NCI-H1092 treated with DMSO at 0.1 percent for 48 hours (cell line): ENCODE measurements around the gene CNNM4.

Source experiments
- DNase-seq: peaks from one replicate; lab custom pipeline; 2025; lab: John Stamatoyannopoulos, UW

CNNM4 gene

GRCh38 chr2:96832754-96833507 lies 72.2 kb downstream of the CNNM4 start:
- DNase-seq, result peak; percentile 89

- no peak for DNase-seq
These were observed 75.1 kb downstream of the CNNM4 start for GRCh38 chr2:96835830-96836229.

GRCh38 chr2:96837575-96837974 lies 76.9 kb downstream of the CNNM4 start:
- no peak for DNase-seq

GRCh38 chr2:96838345-96839292 lies 77.9 kb downstream of the CNNM4 start:
- no peak for DNase-seq

GRCh38 chr2:96839293-96839874 lies 78.7 kb downstream of the CNNM4 start:
- DNase-seq, result no peak

GRCh38 chr2:96839875-96840850 lies 79.5 kb downstream of the CNNM4 start:
- DNase-seq, result no peak

GRCh38 chr2:96841701-96842495 lies 81.2 kb downstream of the CNNM4 start:
- DNase-seq, result no peak

GRCh38 chr2:96842600-96842999 lies 81.9 kb downstream of the CNNM4 start:
- no peak for DNase-seq

- DNase-seq, result no peak
These were observed 83.0 kb downstream of the CNNM4 start, which contains the start of gene ANKRD23 for GRCh38 chr2:96843538-96844268. Gene ANKRD23 (minus strand): TSS chr2:96844021. CDS start chr2:96843992, 29 bp downstream.

GRCh38 chr2:96844405-96844808 lies 83.7 kb downstream of the CNNM4 start:
- no peak for DNase-seq

- DNase-seq, result no peak
These were observed 86.1 kb downstream of the CNNM4 start for GRCh38 chr2:96846825-96847224.

GRCh38 chr2:96847586-96847985 lies 86.9 kb downstream of the CNNM4 start:
- DNase-seq, result no peak

GRCh38 chr2:96848264-96848663 lies 87.6 kb downstream of the CNNM4 start:
- no peak for DNase-seq

GRCh38 chr2:96852667-96853066 lies 92.0 kb downstream of the CNNM4 start:
- DNase-seq, result no peak

GRCh38 chr2:96853321-96853720 lies 92.6 kb downstream of the CNNM4 start:
- DNase-seq, result no peak

GRCh38 chr2:96856776-96857666 lies 96.3 kb downstream of the CNNM4 start:
- DNase-seq, result peak; percentile 28

GRCh38 chr2:96857667-96858372 lies 97.1 kb downstream of the CNNM4 start, which contains the start of gene ANKRD39:
Gene ANKRD39 (minus strand): TSS chr2:96858016. CDS start chr2:96857987, 29 bp downstream.
- peak; percentile 96 for DNase-seq

GRCh38 chr2:96859099-96859649 lies 98.5 kb downstream of the CNNM4 start:
- no peak for DNase-seq
